KMS-11 (cell line): ENCODE data around the gene PLA2G4F.

Experiments
- H2AFZ ChIP-seq: fragments of 200-600 bp; sonication (generic); 2 replicates; pipeline ENCODE4 v1.6.1; 2016; ENCODE audit warnings: antibody characterized with exemption, mixed run types, low read depth
- H3K27ac ChIP-seq: fragments of 200-600 bp; sonication (generic); 2 replicates; pipeline ENCODE4 v1.6.1; 2016; ENCODE audit warnings: mild to moderate bottlenecking, mixed run types
- H3K27me3 ChIP-seq: fragments of 200-600 bp; sonication (generic); 2 replicates; pipeline ENCODE4 v1.6.1; 2017; ENCODE audit warnings: mild to moderate bottlenecking, low read depth, mixed run types, moderate library complexity; ENCODE audit not compliant: insufficient read depth
- H3K36me3 ChIP-seq: fragments of 200-600 bp; sonication (generic); 2 replicates; pipeline ENCODE4 v1.6.1; 2017; ENCODE audit warnings: mild to moderate bottlenecking, mixed run types; ENCODE audit not compliant: insufficient read depth
- H3K4me1 ChIP-seq: fragments of 200-600 bp; sonication (generic); 2 replicates; pipeline ENCODE4 v1.6.1; 2016; ENCODE audit warnings: mild to moderate bottlenecking, low read depth, mixed run types; ENCODE audit not compliant: poor library complexity, severe bottlenecking
- H3K4me2 ChIP-seq: fragments of 200-600 bp; sonication (generic); 2 replicates; pipeline ENCODE4 v1.7.0; 2016; ENCODE audit warnings: mild to moderate bottlenecking, mixed run types
- H3K4me3 ChIP-seq: fragments of 200-600 bp; sonication (generic); IDR thresholded peaks from 2 replicates; pipeline ENCODE4 v1.6.1; 2017; ENCODE audit warnings: low read depth, low read length, mixed read lengths; ENCODE audit not compliant: insufficient read depth
- H3K79me2 ChIP-seq: fragments of 200-600 bp; sonication (generic); 2 replicates; pipeline ENCODE4 v1.6.1; 2016; ENCODE audit warnings: low read depth, mixed run types; ENCODE audit not compliant: insufficient read depth
- H3K9ac ChIP-seq: fragments of 200-600 bp; sonication (generic); 2 replicates; pipeline ENCODE4 v1.6.1; 2016; ENCODE audit warnings: mild to moderate bottlenecking, mixed run types
- H4K20me1 ChIP-seq: fragments of 200-600 bp; sonication (generic); 2 replicates; pipeline ENCODE4 v1.6.1; 2016; ENCODE audit warnings: mild to moderate bottlenecking, mixed run types; ENCODE audit not compliant: insufficient read depth
- CTCF ChIP-seq: fragments of 200-600 bp; sonication (generic); conservative IDR thresholded peaks from 2 replicates; pipeline ENCODE4 v1.6.1; 2017; ENCODE audit warnings: low read depth, mild to moderate bottlenecking, antibody characterized with exemption, low read length, moderate library complexity, mixed read lengths

The PLA2G4F gene

GRCh38 chr15:42121682-42122081, 34.8 kb downstream of the PLA2G4F start:
- no peaks in the 10 kb centered on the region for H3K27me3 ChIP-seq
- H3K4me3 ChIP-seq, result no peak overlapping the region
- no peaks in the 10 kb centered on the region for H3K79me2 ChIP-seq
- H3K36me3 ChIP-seq, result no peaks in the 10 kb centered on the region
- H4K20me1 ChIP-seq, result no peaks in the 10 kb centered on the region
- H3K27ac ChIP-seq, result no peak overlapping the region
- no peaks in the 10 kb centered on the region for H3K4me1 ChIP-seq
- no peak for TF ChIP-seq CTCF
- H3K4me2 ChIP-seq, result no peak overlapping the region
- H2AFZ ChIP-seq, result no peak overlapping the region
- no peak overlapping the region for H3K9ac ChIP-seq

- H3K4me3 ChIP-seq, result no peak overlapping the region
- TF ChIP-seq CTCF, result no peak
- H3K4me1 ChIP-seq, result no peaks in the 10 kb centered on the region
- H3K27me3 ChIP-seq, result no peaks in the 10 kb centered on the region
- no peak overlapping the region for H3K9ac ChIP-seq
- no peaks in the 10 kb centered on the region for H4K20me1 ChIP-seq
- H2AFZ ChIP-seq, result no peak overlapping the region
- no peaks in the 10 kb centered on the region for H3K36me3 ChIP-seq
- no peaks in the 10 kb centered on the region for H3K79me2 ChIP-seq
- H3K27ac ChIP-seq, result no peak overlapping the region
- H3K4me2 ChIP-seq, result no peak overlapping the region
Observed at GRCh38 chr15:42121021-42121420, 35.4 kb downstream of the PLA2G4F start.

- Histone ChIP-seq H3K4me1 (no peaks in the 10 kb centered on the region), H3K79me2 (no peaks in the 10 kb centered on the region), H3K27ac (no peak overlapping the region), H3K36me3 (no peaks in the 10 kb centered on the region), H4K20me1 (no peaks in the 10 kb centered on the region), H3K4me2 (no peak overlapping the region), H3K9ac (no peak overlapping the region), H3K4me3 (no peak overlapping the region), H2AFZ (no peak overlapping the region), H3K27me3 (no peaks in the 10 kb centered on the region)
- no peak for TF ChIP-seq CTCF
Observed at GRCh38 chr15:42120285-42120684, 36.2 kb downstream of the PLA2G4F start.

GRCh38 chr15:42119446-42119760, 37.0 kb downstream of the PLA2G4F start:
- no peak overlapping the region for H3K9ac ChIP-seq
- H3K4me3 ChIP-seq, result no peak overlapping the region
- no peak for TF ChIP-seq CTCF
- no peaks in the 10 kb centered on the region for H3K36me3 ChIP-seq
- H4K20me1 ChIP-seq, result no peaks in the 10 kb centered on the region
- H3K27me3 ChIP-seq, result no peaks in the 10 kb centered on the region
- no peaks in the 10 kb centered on the region for H3K79me2 ChIP-seq
- H3K27ac ChIP-seq, result no peak overlapping the region
- H3K4me1 ChIP-seq, result no peaks in the 10 kb centered on the region
- no peak overlapping the region for H2AFZ ChIP-seq
- H3K4me2 ChIP-seq, result no peak overlapping the region
